Prostate gland (tissue), 2 donors: ENCODE measurements around the gene SLIT3. TPM values are rescaled to one million over a fixed set of nuclear protein-coding genes. Genes with fewer than 3 reads are reported as not detected.

Experiments used
- DNase-seq: peaks from one replicate; pipeline ENCODE4 v3.0.0-alpha.2; 2019; ENCODE audit warnings: low spot score
- H3K27ac ChIP-seq, 2 donors: fragments of 200-600 bp; sonication (generic); 2 replicates each; pipeline ENCODE4 v1.5.1; 2017 to 2019
- H3K27me3 ChIP-seq: fragments of 200-600 bp; sonication (generic); replicated peaks from 2 replicates; pipeline ENCODE4 v1.5.1; 2019; ENCODE audit not compliant: insufficient read depth
- H3K36me3 ChIP-seq, 2 donors: fragments of 200-600 bp; sonication (generic); 1 replicate in 1 of 2; 2 replicates in 1 of 2; pipeline versions ENCODE4 v1.5.1 to v1.8.1; 2017 to 2019
- H3K4me1 ChIP-seq: fragments of 200-600 bp; sonication (generic); replicated peaks from 2 replicates; pipeline ENCODE4 v1.5.1; 2019
- H3K4me3 ChIP-seq, 2 donors: fragments of 200-600 bp; sonication (generic); 2 replicates each; pipeline ENCODE4 v1.5.1; 2017 to 2019
- H3K9me3 ChIP-seq: fragments of 200-600 bp; sonication (generic); 2 replicates; pipeline ENCODE4 v1.5.1; 2017
- CTCF ChIP-seq, 4 experiments: fragments of 200-600 bp in 2 of 4; fragments of 450-650 bp in 2 of 4; sonication (generic) in 2 of 4; IDR thresholded peaks; 1 replicate in 3 of 4; 2 replicates in 1 of 4; pipeline ENCODE4 v1.5.1; 2016 to 2019; ENCODE audit warnings: antibody characterized with exemption in 4 of 4, mild to moderate bottlenecking in 2 of 4, moderate library complexity in 2 of 4
- POLR2A ChIP-seq: fragments of 450-650 bp; IDR thresholded peaks from one replicate; pipeline ENCODE4 v1.6.1; 2016; ENCODE audit warnings: antibody characterized with exemption, mild to moderate bottlenecking
- POLR2AphosphoS5 ChIP-seq: sonication (generic); formaldehyde crosslinking; IDR thresholded peaks from one replicate; pipeline ENCODE4 v1.6.1; 2017; ENCODE audit warnings: antibody characterized with exemption
- WGBS: methylation state at CpG from one replicate; pipeline ENCODE4 v1.1.5; 2018; 5-methylcytosine and 5-hydroxymethylcytosine counted together
- intact Hi-C: fragments of 100-400 bp; cut with DNase I; formaldehyde crosslinking; loops from one replicate; pipeline ENCODE4 v1.14.2; 2022
- total RNA-seq, 2 donors: library from RNA; depleted of rRNA; stranded (reverse); fragments of >200 nt; gene quantifications; one replicate each; pipeline ENCODE4 v1.1.0, GENCODE V29; 2016

Gene SLIT3
- total RNA-seq, 2 donors from 2014 or later: 8.3 TPM

DNA sequence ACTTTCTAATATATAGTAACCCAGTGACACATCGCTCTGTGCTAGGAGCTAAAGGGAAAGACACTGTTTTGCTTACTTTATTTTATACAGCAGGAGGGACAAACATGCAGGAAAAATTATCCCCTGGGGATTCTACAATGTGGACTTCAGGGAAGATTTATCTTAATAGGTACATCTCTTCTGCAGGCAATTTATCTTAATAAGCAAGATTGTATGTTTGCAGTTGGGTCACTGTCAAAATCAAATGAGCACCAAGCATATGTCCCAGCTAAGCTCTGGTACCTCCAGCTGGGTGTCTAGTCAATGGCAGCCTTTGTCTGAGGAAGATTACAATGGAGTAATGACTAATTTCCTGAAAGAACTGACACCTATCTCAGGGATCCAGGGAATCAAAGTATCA is 411.9 kb downstream of the SLIT3 start:
- no peaks in the 10 kb centered on the region for H3K36me3 ChIP-seq
- intact Hi-C loops: no loop called here
- no peak overlapping the region for H3K4me3 ChIP-seq
- H3K4me1 ChIP-seq: no peaks in the 10 kb centered on the region
- H3K27ac ChIP-seq: no peak overlapping the region
- no peak for TF ChIP-seq POLR2AphosphoS5
- TF ChIP-seq CTCF (IDR thresholded peaks at IDR 0.05): no peak
- no peak for TF ChIP-seq POLR2A
- 97% methylated on average over 1 of the region's 1 CpG for WGBS
- H3K27me3 ChIP-seq: no peaks in the 10 kb centered on the region
- no peak for DNase-seq
- no peaks in the 10 kb centered on the region for H3K9me3 ChIP-seq

- Histone ChIP-seq H3K27ac (no peak overlapping the region), H3K4me1 (no peaks in the 10 kb centered on the region), H3K27me3 (no peaks in the 10 kb centered on the region), H3K4me3 (no peak overlapping the region), H3K36me3 (no peaks in the 10 kb centered on the region), H3K9me3 (no peaks in the 10 kb centered on the region)
- TF ChIP-seq POLR2A (no peak), POLR2AphosphoS5 (no peak), CTCF (IDR thresholded peaks at IDR 0.05) (no peak)
- no peak for DNase-seq
- intact Hi-C loops: no loop called here
- 90% methylated on average over 3 of the region's 3 CpGs for WGBS
Observed at GRCh38 chr5:168887931-168888330, 413.0 kb downstream of the SLIT3 start.

DNA sequence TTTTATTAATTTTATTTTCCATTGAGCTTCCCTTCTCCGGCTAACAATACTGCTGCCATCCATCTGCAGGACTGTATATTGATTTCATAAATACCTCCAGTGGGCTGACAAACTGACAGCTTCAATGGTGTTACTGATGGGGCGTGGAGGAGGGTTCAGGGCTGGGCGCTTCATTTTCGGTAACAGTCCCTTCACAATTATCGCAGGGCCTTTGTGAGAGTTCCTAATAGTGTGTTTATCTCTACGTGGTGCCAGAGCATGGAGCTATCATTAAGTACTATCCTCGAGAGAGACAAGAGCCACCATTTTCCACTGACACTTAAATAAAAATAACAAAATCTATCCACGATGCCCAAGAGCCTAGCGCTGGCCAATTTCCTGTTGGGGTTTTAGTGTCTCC is 414.8 kb downstream of the SLIT3 start:
- TF ChIP-seq POLR2A (no peak), POLR2AphosphoS5 (no peak), CTCF (IDR thresholded peaks at IDR 0.05) (no peak)
- no peak for DNase-seq
- no peaks in the 10 kb centered on the region for H3K36me3 ChIP-seq
- H3K4me3 ChIP-seq: no peak overlapping the region
- H3K9me3 ChIP-seq: no peaks in the 10 kb centered on the region
- H3K27me3 ChIP-seq: no peaks in the 10 kb centered on the region
- intact Hi-C loops: no loop called here
- no peak overlapping the region for H3K27ac ChIP-seq
- H3K4me1 ChIP-seq: no peaks in the 10 kb centered on the region
- WGBS: 77% methylated on average over 9 of the region's 9 CpGs

DNA sequence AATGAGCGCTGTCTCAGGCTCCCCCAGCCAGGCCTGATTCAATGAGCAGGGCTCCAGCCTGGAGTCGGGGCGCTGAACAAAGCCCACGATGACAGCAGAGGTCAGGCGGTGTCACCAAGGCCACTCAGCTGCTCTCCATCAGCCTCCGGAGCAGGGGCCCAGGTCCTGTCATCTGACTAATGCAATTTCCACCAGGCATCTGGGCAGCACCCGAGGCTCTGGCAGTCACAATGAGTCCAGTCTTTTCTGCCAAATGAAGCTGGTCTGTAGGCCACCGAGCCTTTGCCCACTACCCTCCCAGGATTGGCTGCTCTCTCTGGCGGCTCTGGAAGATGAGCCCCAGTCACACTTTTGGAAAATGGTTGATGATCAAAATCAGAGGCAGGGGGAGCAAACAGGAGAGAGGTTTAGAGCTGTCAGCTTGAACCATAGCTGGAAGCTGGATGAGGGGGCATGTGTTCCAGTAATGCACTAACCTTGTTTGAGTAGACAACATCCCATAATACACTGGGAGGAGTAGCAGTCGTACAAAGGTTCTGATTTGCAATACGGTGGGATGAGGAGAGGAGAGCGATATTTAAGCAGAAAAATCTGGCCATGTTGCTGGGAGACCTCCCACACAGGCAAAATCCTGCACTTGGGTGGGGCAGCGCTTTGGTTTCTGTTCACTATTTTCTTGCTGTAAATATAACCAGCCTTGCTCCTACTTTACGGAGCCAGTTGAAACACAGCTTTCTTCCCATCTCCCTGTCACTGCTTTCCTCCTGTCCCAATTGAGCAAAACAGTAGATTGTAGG is 415.4 kb downstream of the SLIT3 start:
- H3K27ac ChIP-seq: no peak overlapping the region

More for the DNA sequence above, 415.4 kb downstream of the SLIT3 start:
- no peak for DNase-seq
- Histone ChIP-seq H3K4me1 (no peaks in the 10 kb centered on the region), H3K36me3 (no peaks in the 10 kb centered on the region), H3K9me3 (no peaks in the 10 kb centered on the region), H3K4me3 (no peak overlapping the region), H3K27me3 (no peaks in the 10 kb centered on the region)
- intact Hi-C loops: no loop called here
- TF ChIP-seq POLR2A: no peak
- TF ChIP-seq CTCF (IDR thresholded peaks at IDR 0.05): no peak
- no peak for TF ChIP-seq POLR2AphosphoS5
- WGBS: 84% methylated on average over 14 of the region's 14 CpGs
